ENCODE results near the gene SARM1.
"Not testable (repeated sequence)": the region's sequence is repeated elsewhere in the genome, so short reads cannot be mapped to it uniquely, and the experiment has no call there.

SARM1 gene

GRCh38 chr17:28427982-28428381 is 56.5 kb downstream of the SARM1 start:
- not testable (repeated sequence) for DNase-seq

GRCh38 chr17:28433721-28434120 is 62.2 kb downstream of the SARM1 start:
- DNase-seq = no peak

- DNase-seq = not testable (repeated sequence)
Observed at GRCh38 chr17:28434326-28434725, 62.8 kb downstream of the SARM1 start.

GRCh38 chr17:28443901-28444638 is 72.6 kb downstream of the SARM1 start:
- DNase-seq = no peak

GRCh38 chr17:28446716-28447395 is 75.4 kb downstream of the SARM1 start:
- no peak for DNase-seq

GRCh38 chr17:28447396-28447760 is 75.9 kb downstream of the SARM1 start:
- DNase-seq = no peak

- no peak for DNase-seq
Observed at GRCh38 chr17:28449859-28450258, 78.4 kb downstream of the SARM1 start.

Measured in NCI-H2081 (cell line).